ENCODE results near the gene ADGRF5.

Gene ADGRF5

DNA sequence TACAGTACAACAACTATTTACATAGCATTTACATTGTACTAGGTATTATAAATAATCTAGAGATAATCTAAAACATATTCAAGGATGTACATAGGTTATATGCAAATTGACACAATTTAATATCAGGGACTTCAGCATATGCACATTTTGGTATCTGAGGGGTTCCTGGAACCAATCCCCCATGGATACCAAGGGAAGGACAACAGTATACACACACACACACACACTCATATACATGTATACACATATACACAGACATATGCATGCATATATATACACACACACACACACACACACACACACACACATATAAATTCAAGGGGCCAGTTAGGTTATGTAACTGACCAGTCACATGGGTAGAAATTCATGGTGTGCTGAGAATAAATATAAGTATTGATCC, 24.9 kb downstream of the ADGRF5 start:
- no peaks in the 10 kb centered on the region for H3K27me3 ChIP-seq (replicated peaks)
- DNase-seq = no peak
- TF ChIP-seq, protein P1, sequence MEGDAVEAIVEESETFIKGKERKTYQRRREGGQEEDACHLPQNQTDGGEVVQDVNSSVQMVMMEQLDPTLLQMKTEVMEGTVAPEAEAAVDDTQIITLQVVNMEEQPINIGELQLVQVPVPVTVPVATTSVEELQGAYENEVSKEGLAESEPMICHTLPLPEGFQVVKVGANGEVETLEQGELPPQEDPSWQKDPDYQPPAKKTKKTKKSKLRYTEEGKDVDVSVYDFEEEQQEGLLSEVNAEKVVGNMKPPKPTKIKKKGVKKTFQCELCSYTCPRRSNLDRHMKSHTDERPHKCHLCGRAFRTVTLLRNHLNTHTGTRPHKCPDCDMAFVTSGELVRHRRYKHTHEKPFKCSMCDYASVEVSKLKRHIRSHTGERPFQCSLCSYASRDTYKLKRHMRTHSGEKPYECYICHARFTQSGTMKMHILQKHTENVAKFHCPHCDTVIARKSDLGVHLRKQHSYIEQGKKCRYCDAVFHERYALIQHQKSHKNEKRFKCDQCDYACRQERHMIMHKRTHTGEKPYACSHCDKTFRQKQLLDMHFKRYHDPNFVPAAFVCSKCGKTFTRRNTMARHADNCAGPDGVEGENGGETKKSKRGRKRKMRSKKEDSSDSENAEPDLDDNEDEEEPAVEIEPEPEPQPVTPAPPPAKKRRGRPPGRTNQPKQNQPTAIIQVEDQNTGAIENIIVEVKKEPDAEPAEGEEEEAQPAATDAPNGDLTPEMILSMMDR (IDR thresholded peaks at IDR 0.05; ENCODE audit: low read depth, low read length, missing control alignments) = no peak
- no peaks in the 10 kb centered on the region for H3K36me3 ChIP-seq (replicated peaks)
- no peak overlapping the region for H3K4me3 ChIP-seq (ENCODE audit: low read depth, low read length)
- no peak overlapping the region for H3K27ac ChIP-seq
- in situ Hi-C loops (cut with HindIII; ENCODE audit: low pct_ligation_motif_present, low sequenced_read_pairs) = no loop called here

- TF ChIP-seq, protein P1 (IDR thresholded peaks at IDR 0.05; ENCODE audit: low read depth, low read length, missing control alignments) = no peak
- no peak overlapping the region for H3K27ac ChIP-seq
- no peaks in the 10 kb centered on the region for H3K27me3 ChIP-seq (replicated peaks)
- DNase-seq = no peak
- H3K36me3 ChIP-seq (replicated peaks) = no peaks in the 10 kb centered on the region
- H3K4me3 ChIP-seq (ENCODE audit: low read depth, low read length) = no peak overlapping the region
- in situ Hi-C loops (cut with HindIII; ENCODE audit: low pct_ligation_motif_present, low sequenced_read_pairs) = no loop called here
Measured at GRCh38 chr6:46895930-46896329, 25.8 kb downstream of the ADGRF5 start.

- Histone ChIP-seq H3K27me3 (replicated peaks) (no peaks in the 10 kb centered on the region), H3K27ac (no peak overlapping the region), H3K4me3 (ENCODE audit: low read depth, low read length) (no peak overlapping the region), H3K36me3 (replicated peaks) (no peaks in the 10 kb centered on the region)
- DNase-seq = no peak
- in situ Hi-C loops (cut with HindIII; ENCODE audit: low pct_ligation_motif_present, low sequenced_read_pairs) = no loop called here
- TF ChIP-seq, protein P1 (IDR thresholded peaks at IDR 0.05; ENCODE audit: low read depth, low read length, missing control alignments) = no peak
Measured at GRCh38 chr6:46894433-46894832, 27.3 kb downstream of the ADGRF5 start.

GRCh38 chr6:46893648-46894047, 28.1 kb downstream of the ADGRF5 start:
- in situ Hi-C loops (cut with HindIII; ENCODE audit: low pct_ligation_motif_present, low sequenced_read_pairs) = no loop called here
- H3K4me3 ChIP-seq (ENCODE audit: low read depth, low read length) = no peak overlapping the region
- no peak overlapping the region for H3K27ac ChIP-seq
- TF ChIP-seq, protein P1 (IDR thresholded peaks at IDR 0.05; ENCODE audit: low read depth, low read length, missing control alignments) = no peak
- no peaks in the 10 kb centered on the region for H3K27me3 ChIP-seq (replicated peaks)
- no peaks in the 10 kb centered on the region for H3K36me3 ChIP-seq (replicated peaks)
- DNase-seq = no peak

GRCh38 chr6:46891252-46891795, 30.4 kb downstream of the ADGRF5 start:
- no peaks in the 10 kb centered on the region for H3K36me3 ChIP-seq (replicated peaks)
- in situ Hi-C loops (cut with HindIII; ENCODE audit: low pct_ligation_motif_present, low sequenced_read_pairs) = no loop called here
- TF ChIP-seq, protein P1 (IDR thresholded peaks at IDR 0.05; ENCODE audit: low read depth, low read length, missing control alignments) = no peak

GRCh38 chr6:46888578-46888977, 33.2 kb downstream of the ADGRF5 start:
- Histone ChIP-seq H3K4me3 (ENCODE audit: low read depth, low read length) (no peak overlapping the region), H3K36me3 (replicated peaks) (no peaks in the 10 kb centered on the region), H3K27ac (peak overlapping the region; percentile 73), H3K27me3 (replicated peaks) (no peaks in the 10 kb centered on the region)
- DNase-seq = peak; percentile 74
- in situ Hi-C loops (cut with HindIII; ENCODE audit: low pct_ligation_motif_present, low sequenced_read_pairs) = no loop called here
- TF ChIP-seq, protein P1 (IDR thresholded peaks at IDR 0.05; ENCODE audit: low read depth, low read length, missing control alignments) = no peak

More at GRCh38 chr6:46891252-46891795, 30.4 kb downstream of the ADGRF5 start:
- Histone ChIP-seq H3K4me3 (ENCODE audit: low read depth, low read length) (no peak overlapping the region), H3K27me3 (replicated peaks) (no peaks in the 10 kb centered on the region), H3K27ac (no peak overlapping the region)
- DNase-seq = no peak

All from brain microvascular endothelial cell (primary cell).